H9 (cell line): Measurements from ENCODE around the gene MBOAT2. TPM values are rescaled to one million over a fixed set of nuclear protein-coding genes. Genes with fewer than 3 reads are reported as not detected.

Source experiments
- DNase-seq: peaks from one replicate; pipeline ENCODE4 v3.0.0-alpha.2; 2017
- H2AFZ ChIP-seq: one replicate; pipeline ENCODE4 v1.6.1; 2013; ENCODE audit warnings: mild to moderate bottlenecking, low read length, control low read depth, moderate library complexity
- H2AK5ac ChIP-seq: 2 replicates; pipeline ENCODE4 v1.6.1; 2013; ENCODE audit warnings: low read length, control low read depth, mixed read lengths; ENCODE audit not compliant: insufficient read length
- H2BK120ac ChIP-seq: one replicate; pipeline ENCODE4 v1.6.1; 2013; ENCODE audit warnings: low read depth, mild to moderate bottlenecking, low read length, control low read depth, inconsistent platforms; ENCODE audit not compliant: poor library complexity, severe bottlenecking
- H2BK12ac ChIP-seq: 2 replicates; pipeline ENCODE4 v1.6.1; 2013; ENCODE audit warnings: low read length, control low read depth, mixed read lengths, low read depth; ENCODE audit not compliant: insufficient read length
- H2BK15ac ChIP-seq: 2 replicates; pipeline ENCODE4 v1.6.1; 2013; ENCODE audit warnings: low read depth, low read length, control low read depth
- H2BK20ac ChIP-seq: one replicate; pipeline ENCODE4 v1.6.1; 2013; ENCODE audit warnings: low read depth, mild to moderate bottlenecking, low read length, control low read depth, inconsistent platforms; ENCODE audit not compliant: poor library complexity, severe bottlenecking
- H2BK5ac ChIP-seq: 2 replicates; pipeline ENCODE4 v1.6.1; 2013; ENCODE audit warnings: low read length, control low read depth, mixed read lengths; ENCODE audit not compliant: insufficient read length
- H3K14ac ChIP-seq: 2 replicates; pipeline ENCODE4 v1.6.1; 2013; ENCODE audit warnings: low read length, control low read depth; ENCODE audit not compliant: insufficient read depth
- H3K18ac ChIP-seq: 2 replicates; pipeline ENCODE4 v1.6.1; 2013; ENCODE audit warnings: low read depth, mild to moderate bottlenecking, mixed read lengths, low read length, control low read depth; ENCODE audit not compliant: insufficient read length
- H3K23ac ChIP-seq: 2 replicates; pipeline ENCODE4 v1.6.1; 2013; ENCODE audit warnings: low read length, control low read depth, mixed read lengths, low read depth; ENCODE audit not compliant: insufficient read length
- H3K23me2 ChIP-seq: 2 replicates; pipeline ENCODE4 v1.6.1; 2013; ENCODE audit warnings: low read depth, mild to moderate bottlenecking, mixed read lengths, low read length, control low read depth; ENCODE audit not compliant: insufficient read length, poor library complexity, severe bottlenecking
- H3K27ac ChIP-seq: 2 replicates; pipeline ENCODE4 v1.5.1; 2013; ENCODE audit warnings: low read length, control low read depth, mixed read lengths, low read depth; ENCODE audit not compliant: insufficient read length
- H3K27me3 ChIP-seq: 2 replicates; pipeline ENCODE4 v1.6.1; 2013; ENCODE audit warnings: low read length, control low read depth, inconsistent platforms; ENCODE audit not compliant: insufficient read depth
- H3K4ac ChIP-seq: 2 replicates; pipeline ENCODE4 v1.6.1; 2013; ENCODE audit warnings: low read depth, mild to moderate bottlenecking, control low read depth, inconsistent platforms, low read length, moderate library complexity
- H3K4me1 ChIP-seq: 2 replicates; pipeline ENCODE4 v1.6.1; 2013; ENCODE audit warnings: low read length, control low read depth, inconsistent platforms; ENCODE audit not compliant: insufficient read depth
- H3K4me2 ChIP-seq: 2 replicates; pipeline ENCODE4 v1.6.1; 2013; ENCODE audit warnings: low read length, control low read depth, mixed read lengths; ENCODE audit not compliant: insufficient read length, insufficient read depth
- H3K56ac ChIP-seq: 2 replicates; pipeline ENCODE4 v1.6.1; 2013; ENCODE audit warnings: low read depth, mild to moderate bottlenecking, mixed read lengths, low read length, control low read depth; ENCODE audit not compliant: insufficient read length
- H3K79me1 ChIP-seq: 2 replicates; pipeline ENCODE4 v1.6.1; 2013; ENCODE audit warnings: low read depth, mild to moderate bottlenecking, moderate library complexity, low read length, control low read depth, inconsistent platforms; ENCODE audit not compliant: insufficient read depth, poor library complexity, severe bottlenecking
- H3K79me2 ChIP-seq: 2 replicates; pipeline ENCODE4 v1.6.1; 2013; ENCODE audit warnings: low read length, control low read depth, inconsistent platforms; ENCODE audit not compliant: insufficient read depth
- H3K9ac ChIP-seq: 2 replicates; pipeline ENCODE4 v1.6.1; 2013; ENCODE audit warnings: low read length, control low read depth, mixed read lengths; ENCODE audit not compliant: insufficient read length; ENCODE audit errors: extremely low read depth
- H3K9me3 ChIP-seq: one replicate; pipeline ENCODE4 v1.6.1; 2013; ENCODE audit warnings: low read depth, low read length, inconsistent platforms; ENCODE audit not compliant: control insufficient read depth
- H3T11ph ChIP-seq: one replicate; pipeline ENCODE4 v1.6.1; 2013; ENCODE audit warnings: mild to moderate bottlenecking, low read length, control low read depth, inconsistent platforms
- H4K20me1 ChIP-seq: one replicate; pipeline ENCODE4 v1.6.1; 2013; ENCODE audit not compliant: control insufficient read depth, insufficient read length, insufficient read depth
- H4K5ac ChIP-seq: 2 replicates; pipeline ENCODE4 v1.6.1; 2013; ENCODE audit warnings: low read depth, mild to moderate bottlenecking, mixed read lengths, low read length, control low read depth; ENCODE audit not compliant: insufficient read length
- H4K8ac ChIP-seq: replicated peaks from 2 replicates; pipeline ENCODE4 v1.6.1; 2013; ENCODE audit warnings: low read length, control low read depth, mixed read lengths, low read depth; ENCODE audit not compliant: insufficient read length
- H4K91ac ChIP-seq: 2 replicates; pipeline ENCODE4 v1.6.1; 2013; ENCODE audit warnings: low read depth, mild to moderate bottlenecking, moderate library complexity, mixed read lengths, low read length, control low read depth; ENCODE audit not compliant: insufficient read length
- H3K27ac Mint-ChIP-seq, 3 experiments: 2 replicates in 2 of 3; 3 replicates in 1 of 3; pipeline ENCODE4 v1.8.0; 2020 to 2021; ENCODE audit warnings: mixed read lengths in 3 of 3, mild to moderate bottlenecking in 1 of 3, moderate library complexity in 1 of 3
- H3K27me3 Mint-ChIP-seq: 2 replicates; pipeline ENCODE4 v1.8.0; 2021; ENCODE audit warnings: low read depth, mild to moderate bottlenecking, moderate library complexity, mixed read lengths
- H3K36me3 Mint-ChIP-seq, 3 experiments: 2 replicates in 2 of 3; 3 replicates in 1 of 3; pipeline ENCODE4 v1.8.0; 2020 to 2021; ENCODE audit warnings: low read depth in 3 of 3, mixed read lengths in 3 of 3; ENCODE audit not compliant: insufficient read depth in 1 of 3
- H3K4me1 Mint-ChIP-seq, 2 experiments: 2 replicates each; pipeline ENCODE4 v1.8.0; 2020; ENCODE audit warnings: mixed read lengths in 2 of 2
- H3K4me3 Mint-ChIP-seq, 2 experiments: 2 replicates in 1 of 2; 3 replicates in 1 of 2; pipeline ENCODE4 v1.8.0; 2020 to 2021; ENCODE audit warnings: mild to moderate bottlenecking in 2 of 2, mixed read lengths in 2 of 2, moderate library complexity in 1 of 2
- H3K9me3 Mint-ChIP-seq, 2 experiments: 2 replicates in 1 of 2; 3 replicates in 1 of 2; pipeline ENCODE4 v1.8.0; 2020; ENCODE audit warnings: mild to moderate bottlenecking in 2 of 2, mixed read lengths in 2 of 2, moderate library complexity in 1 of 2
- CTCF ChIP-seq: fragments of 200-600 bp; sonication (generic); conservative IDR thresholded peaks from 3 replicates; pipeline ENCODE4 v1.8.0; 2021; ENCODE audit warnings: antibody characterized with exemption, mild to moderate bottlenecking
- whole genome bisulfite sequencing: extraction: QIAGEN DNeasy Blood & Tissue Kit; methylation state at CpG from one replicate; pipeline ENCODE4 v1.1.7; 2013; ENCODE audit warnings: missing lambda C conversion rate, low lambda C conversion rate, mixed read lengths; ENCODE audit not compliant: insufficient read length; ENCODE audit errors: extremely low coverage; 5-methylcytosine and 5-hydroxymethylcytosine counted together
- total RNA-seq: library from RNA; stranded (reverse); gene quantifications from 2 replicates; pipeline ENCODE4 v1.2.1, GENCODE V29; 2021

The MBOAT2 gene
- total RNA-seq, 1 experiment from 2014 or later, result 20.2 TPM

GRCh38 chr2:9030190-9030589 is 26.7 kb upstream of the MBOAT2 start:
- H4K20me1 ChIP-seq, result no peaks in the 10 kb centered on the region
- H2BK15ac ChIP-seq, result no peak overlapping the region; the same call in 1 of the 2 replicates
- H2BK12ac ChIP-seq, result no peak overlapping the region
- H3K27ac ChIP-seq, result no peak overlapping the region
- H2AFZ ChIP-seq, result no peak overlapping the region
- no peak overlapping the region for H3K9ac ChIP-seq
- H2AK5ac ChIP-seq, result no peak overlapping the region
- no peak overlapping the region for H3K4me2 ChIP-seq
- DNase-seq, result no peak
- H2BK20ac ChIP-seq, result no peak overlapping the region
- WGBS, result no CpG with 5 or more reads among the region's 6 CpGs
- no peak overlapping the region for H3K4ac ChIP-seq
- H3K23me2 ChIP-seq, result no peaks in the 10 kb centered on the region
- no peak overlapping the region for H2BK120ac ChIP-seq
- no peak overlapping the region for H2BK5ac ChIP-seq
- H3K9me3 Mint-ChIP-seq, result no peaks in the 10 kb centered on the region
- no peak overlapping the region for H4K91ac ChIP-seq
- peaks cover 5% of the 10 kb centered on the region; the same call in 1 of the 2 replicates for H3K4me1 ChIP-seq
- H3K27ac Mint-ChIP-seq, result no peak overlapping the region
- H3K23ac ChIP-seq, result no peak overlapping the region
- no peak overlapping the region for H3K4me3 Mint-ChIP-seq
- no peak overlapping the region for H3T11ph ChIP-seq
- no peaks in the 10 kb centered on the region for H3K79me1 ChIP-seq
- H4K5ac ChIP-seq, result no peak overlapping the region
- H3K36me3 Mint-ChIP-seq, result no peaks in the 10 kb centered on the region
- H3K27me3 ChIP-seq, result no peaks in the 10 kb centered on the region
- H3K9me3 ChIP-seq, result no peaks in the 10 kb centered on the region
- no peak overlapping the region for H3K56ac ChIP-seq
- peaks cover 14 to 15% of the 10 kb centered on the region in 2 experiments for H3K4me1 Mint-ChIP-seq
- no peak overlapping the region for H3K18ac ChIP-seq
- H4K8ac ChIP-seq, result no peak overlapping the region
- H3K14ac ChIP-seq, result no peak overlapping the region
- no peak for TF ChIP-seq CTCF
- H3K79me2 ChIP-seq, result no peaks in the 10 kb centered on the region
- no peaks in the 10 kb centered on the region for H3K27me3 Mint-ChIP-seq
